Dedifferentiated amniotic fluid mesenchymal stem cell (primary cell): ENCODE results near the gene RAPGEF4.

Experiments used
- DNase-seq: peaks from one replicate; pipeline ENCODE4 v3.0.0-alpha.2; 2016; ENCODE audit errors: extremely low spot score

The RAPGEF4 gene

GRCh38 chr2:172861098-172861497 is 125.5 kb downstream of the RAPGEF4 start:
- no peak for DNase-seq

DNA sequence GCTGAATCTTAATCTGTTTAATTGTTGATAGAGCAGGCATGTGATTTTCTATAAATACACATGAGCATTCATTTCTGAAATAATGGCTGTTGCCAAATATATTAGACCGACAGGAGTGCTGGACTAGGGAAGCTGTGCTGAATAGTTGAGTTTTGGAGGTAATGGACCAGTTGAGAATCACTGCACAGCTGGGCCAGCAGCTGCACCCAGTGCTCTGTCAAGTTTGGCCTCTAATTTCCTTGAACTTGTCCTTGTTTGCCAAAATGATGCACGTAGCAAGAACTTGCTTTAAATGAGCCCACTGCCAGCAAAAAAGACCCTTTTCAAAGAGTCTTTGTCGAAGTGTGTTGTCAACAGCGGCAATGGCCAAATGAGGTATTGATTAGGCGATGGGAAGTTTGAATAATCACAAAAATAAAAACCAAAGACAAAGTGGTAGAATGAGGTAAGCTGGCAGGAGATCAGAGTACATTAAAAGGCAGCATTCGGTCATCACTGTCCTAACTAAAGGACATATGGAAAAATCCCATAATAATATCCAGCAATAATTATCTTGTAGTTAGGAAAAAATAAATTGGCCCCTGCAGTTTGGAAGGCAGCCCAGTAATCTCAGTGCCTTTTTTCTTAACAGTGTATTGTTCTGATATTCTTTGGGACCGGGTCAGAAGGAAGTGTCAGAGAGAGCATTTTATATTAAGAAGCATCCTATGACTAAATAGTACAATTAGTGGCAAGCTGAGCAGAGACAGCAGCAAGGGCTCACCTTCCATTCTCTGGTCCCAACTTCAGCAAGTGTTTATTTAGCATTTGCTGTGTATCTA is 126.2 kb downstream of the RAPGEF4 start:
- no peak for DNase-seq

- DNase-seq, result no peak
These were observed 127.7 kb downstream of the RAPGEF4 start for GRCh38 chr2:172863341-172863740.

GRCh38 chr2:172864182-172864581 is 128.5 kb downstream of the RAPGEF4 start:
- DNase-seq, result peak; percentile 29

DNA sequence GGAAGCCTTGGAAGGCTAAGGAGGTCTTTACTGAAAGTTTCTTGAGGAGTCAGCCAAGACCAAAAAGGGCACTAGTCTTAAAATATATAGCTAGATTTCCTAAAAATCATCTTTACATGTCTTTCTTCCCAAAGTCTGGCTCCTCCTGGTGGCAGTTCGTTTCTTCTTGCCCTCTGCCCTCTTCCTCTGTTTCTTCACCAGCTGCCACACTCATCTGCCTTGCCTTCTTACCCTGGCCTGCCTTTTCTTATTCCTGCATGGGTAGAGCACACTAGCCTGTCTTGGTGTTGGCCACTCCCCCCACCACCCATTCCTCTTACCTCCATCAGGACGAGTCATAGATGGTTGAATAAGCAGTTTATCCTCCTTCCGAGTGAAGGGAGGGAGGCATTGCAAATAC is 129.8 kb downstream of the RAPGEF4 start:
- DNase-seq, result no peak

- no peak for DNase-seq
These were observed 134.2 kb downstream of the RAPGEF4 start for GRCh38 chr2:172869861-172870260.

DNA sequence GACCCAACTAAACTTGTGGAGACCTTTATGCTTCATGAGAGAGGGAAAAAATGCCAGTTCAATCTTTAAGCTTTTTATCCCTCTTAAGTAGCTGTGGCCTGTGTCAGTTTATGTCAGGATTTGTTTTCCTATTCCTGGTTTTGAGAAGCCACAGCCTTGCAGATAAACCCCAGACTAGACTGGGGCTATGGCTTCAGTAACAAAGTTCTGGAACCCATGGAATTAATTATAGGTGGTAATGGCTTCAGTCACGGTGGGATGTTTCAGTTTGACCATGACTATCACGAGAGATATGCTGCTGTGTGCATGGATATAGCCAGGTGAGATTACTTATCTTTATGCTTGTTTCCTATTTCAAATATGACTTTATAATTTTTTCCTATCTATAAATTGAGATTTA is 134.8 kb downstream of the RAPGEF4 start:
- no peak for DNase-seq

DNA sequence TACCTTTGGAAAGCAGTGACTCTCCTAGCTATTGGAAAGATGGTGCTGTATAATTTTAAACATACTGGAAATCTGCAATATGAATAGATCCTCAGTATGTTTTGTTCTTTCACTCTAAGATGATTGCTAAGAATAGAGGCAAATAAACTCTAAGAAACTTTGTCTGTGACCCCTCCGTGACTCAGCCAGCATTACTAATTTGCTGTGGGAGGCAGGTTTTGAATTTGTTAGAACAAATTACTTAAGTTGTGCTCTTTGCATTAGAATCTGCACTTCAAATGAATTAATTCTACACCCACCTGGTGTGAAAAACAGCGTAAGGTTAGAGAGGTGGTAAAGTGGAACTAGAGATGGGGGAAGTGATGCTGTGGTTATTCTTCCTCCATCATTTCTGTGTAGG is 142.2 kb downstream of the RAPGEF4 start:
- no peak for DNase-seq

DNA sequence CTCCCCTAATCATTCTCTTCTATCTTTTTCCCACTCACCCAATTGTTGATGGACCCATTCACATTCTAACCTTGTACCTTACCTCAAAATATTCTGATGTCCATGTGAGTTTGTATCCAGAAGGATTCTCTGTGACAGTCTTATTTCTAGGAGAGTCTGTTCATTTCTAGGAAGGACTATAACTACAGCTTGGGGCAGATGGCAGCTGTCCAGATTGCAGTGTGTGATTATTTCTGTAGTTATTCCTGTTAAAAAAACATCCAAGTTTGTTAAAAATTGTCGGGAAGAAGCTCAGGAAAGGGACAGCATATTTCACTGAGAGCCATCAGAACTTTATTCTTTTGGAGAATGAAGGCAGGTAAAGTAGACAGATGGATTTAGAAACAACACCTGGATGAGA is 142.6 kb downstream of the RAPGEF4 start:
- no peak for DNase-seq

- DNase-seq, result no peak
These were observed 148.7 kb downstream of the RAPGEF4 start for GRCh38 chr2:172884336-172884735.

GRCh38 chr2:172885996-172886395 is 150.4 kb downstream of the RAPGEF4 start:
- DNase-seq, result no peak

GRCh38 chr2:172887280-172887679 is 151.6 kb downstream of the RAPGEF4 start:
- DNase-seq, result no peak

DNA sequence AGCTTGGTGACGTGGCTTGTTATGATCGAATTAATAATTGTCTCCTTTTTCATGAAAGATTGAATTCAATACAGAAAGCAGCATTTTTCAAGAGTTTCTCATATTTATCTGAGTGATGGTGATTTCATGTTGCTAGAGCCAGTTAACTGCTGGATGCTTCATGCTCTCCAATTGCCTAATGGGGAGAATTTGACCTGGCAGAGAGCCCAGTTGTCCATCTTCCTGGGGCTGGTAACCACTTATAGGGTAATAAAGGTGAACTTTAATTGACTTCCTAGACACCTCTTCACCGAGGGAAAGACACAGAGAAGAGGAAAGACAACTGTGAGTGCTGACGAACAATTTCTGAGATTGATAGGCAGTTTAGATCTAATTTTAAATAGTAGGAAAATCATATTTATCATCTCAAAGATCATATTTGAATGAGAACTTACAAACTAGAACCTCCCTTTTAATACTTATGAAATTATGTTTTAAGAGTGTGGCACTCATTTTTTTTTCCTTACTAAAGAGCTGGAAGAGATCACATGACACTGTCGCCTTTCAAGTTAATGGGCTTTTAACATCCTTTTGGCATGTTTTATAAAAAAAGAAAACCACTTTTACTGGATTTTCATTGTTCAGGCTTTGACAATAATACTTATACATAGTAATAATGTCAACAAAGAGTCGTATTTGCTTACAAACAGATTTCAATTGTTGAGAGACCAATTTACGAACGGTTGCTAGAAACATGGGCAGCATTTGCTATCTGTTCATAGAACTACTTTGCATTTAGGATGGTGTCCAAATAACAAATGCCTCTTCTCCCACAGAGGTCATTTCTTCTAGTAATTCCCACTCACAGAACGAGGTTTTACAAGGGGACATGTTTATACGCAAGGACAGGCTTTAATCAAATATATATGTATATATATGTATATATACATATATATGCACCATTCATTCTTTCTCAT is 153.3 kb downstream of the RAPGEF4 start:
- no peak for DNase-seq

GRCh38 chr2:172889768-172890430 is 154.3 kb downstream of the RAPGEF4 start:
- DNase-seq, result no peak

- no peak for DNase-seq
These were observed 157.5 kb downstream of the RAPGEF4 start for GRCh38 chr2:172893111-172893510.

- DNase-seq, result no peak
These were observed 158.0 kb downstream of the RAPGEF4 start for GRCh38 chr2:172893671-172894070.

DNA sequence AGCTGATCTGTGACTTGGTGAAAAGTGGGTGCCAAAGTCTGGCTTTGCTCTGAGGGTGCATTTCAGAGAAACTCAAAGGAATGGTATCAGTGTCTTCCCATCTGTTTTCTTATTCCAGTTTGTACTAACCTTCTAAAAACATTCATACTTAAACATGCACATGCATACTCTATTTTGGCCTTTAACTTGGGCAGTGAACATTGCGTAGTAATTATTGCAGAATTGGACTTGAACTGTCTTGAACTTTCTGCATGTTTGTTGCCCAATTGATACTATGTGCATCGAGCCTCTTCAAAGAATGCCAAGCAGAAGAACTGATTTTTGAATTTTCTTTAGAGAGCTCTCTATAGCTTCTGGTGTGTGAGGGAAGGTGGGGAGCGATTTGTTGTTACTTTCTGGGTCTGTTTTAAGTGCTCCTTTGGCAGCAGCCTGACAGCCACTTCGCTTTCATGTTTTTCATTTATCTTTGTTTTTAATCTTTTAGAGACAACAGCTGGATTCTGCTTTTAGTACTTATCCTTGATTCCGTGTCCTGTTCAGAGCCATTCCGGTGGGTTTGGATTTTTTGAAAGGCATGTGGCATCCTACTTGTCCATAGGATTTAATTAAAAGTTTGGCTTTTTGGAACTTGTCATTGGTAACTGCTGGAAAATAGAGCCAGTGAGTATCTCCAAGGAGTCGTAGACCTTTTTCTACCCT is 159.2 kb downstream of the RAPGEF4 start:
- DNase-seq, result no peak

DNA sequence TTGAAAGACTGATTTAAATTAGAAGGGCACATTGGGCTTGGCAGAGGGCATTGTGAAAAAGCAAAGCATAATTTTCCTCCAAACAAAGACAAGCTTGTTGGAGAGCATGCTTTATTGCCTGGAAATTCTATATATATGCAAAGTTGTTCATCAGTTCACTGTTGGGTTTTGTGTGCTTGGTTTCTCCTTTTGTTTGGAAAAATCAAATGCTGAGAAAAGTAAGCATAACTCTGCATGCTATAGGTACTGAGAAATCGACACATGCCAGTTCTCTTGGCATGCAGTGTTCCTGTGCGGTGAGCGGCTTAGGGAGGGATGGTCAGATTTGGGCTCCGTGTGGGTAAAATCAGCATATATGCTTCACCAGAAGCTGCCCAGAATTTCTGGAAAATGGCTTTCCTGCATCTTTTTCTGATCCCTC is 161.0 kb downstream of the RAPGEF4 start:
- no peak for DNase-seq

- DNase-seq, result no peak
These were observed 165.2 kb downstream of the RAPGEF4 start for GRCh38 chr2:172900871-172901270.

- DNase-seq, result no peak
These were observed 166.3 kb downstream of the RAPGEF4 start for GRCh38 chr2:172901913-172902312.

DNA sequence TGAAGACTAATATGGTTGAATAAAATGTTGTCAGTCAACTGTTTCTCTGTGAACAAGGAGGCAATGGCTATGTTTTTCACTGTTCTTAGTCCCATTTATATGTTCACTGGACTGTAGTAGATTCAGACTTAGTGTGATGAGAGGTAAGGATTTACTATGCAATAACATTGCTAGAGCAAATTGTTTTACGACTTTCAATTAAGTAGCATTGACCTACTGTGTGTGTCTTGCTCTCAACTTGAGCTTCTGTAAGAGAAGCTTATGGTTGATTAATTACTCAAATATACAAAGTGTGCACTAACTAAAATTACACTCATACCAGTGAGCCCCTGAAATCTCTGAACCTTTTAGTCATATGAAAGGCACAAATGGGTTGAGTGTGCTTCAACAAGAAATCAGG is 168.6 kb downstream of the RAPGEF4 start:
- DNase-seq, result no peak
